Measurements from ENCODE around the gene SLC15A4. TPM values are rescaled to one million over a fixed set of nuclear protein-coding genes. Genes with fewer than 3 reads are reported as not detected.

The SLC15A4 gene
- total and polyA plus RNA-seq, 2 donors (not counting 1 experiment from before 2014, with no cell fraction given): 35.8 to 36.3 TPM

- DNase-seq (ENCODE audit: low read depth in 2 of 2): no peak
- Histone ChIP-seq H3K4me2 (ENCODE audit: extremely low read depth, insufficient read depth, low read length) (no peak overlapping the region), H2AFZ (ENCODE audit: low read length) (no peak overlapping the region), H3K36me3 (ENCODE audit: control insufficient read depth, insufficient read depth, low read length) (peaks cover 5% of the 10 kb centered on the region), H3K9me3 (ENCODE audit: control insufficient read depth, insufficient read depth, low read depth, low read length) (no peaks in the 10 kb centered on the region), H3K4me1 (ENCODE audit: control insufficient read depth, extremely low read depth, insufficient read depth, low read length) (peaks cover 11% of the 10 kb centered on the region), H3K4me3 (replicated peaks in 1 of 4; ENCODE audit: control extremely low read depth in 1 of 4, insufficient read depth in 1 of 4, low read depth in 3 of 4, low read length in 4 of 4) (no peak overlapping the region), H4K20me1 (ENCODE audit: control insufficient read depth, extremely low read depth, insufficient read depth, low read length) (no peaks in the 10 kb centered on the region), H3K79me2 (ENCODE audit: control insufficient read depth, insufficient read depth, low read length) (peaks cover 75% of the 10 kb centered on the region), H3K27ac (ENCODE audit: insufficient read depth, low read length) (no peak overlapping the region), H3K27me3 (ENCODE audit: control insufficient read depth, insufficient read depth, low read length) (no peaks in the 10 kb centered on the region), H3K9ac (ENCODE audit: insufficient read depth, low read length) (no peak overlapping the region)
- TF ChIP-seq CTCF (conservative IDR thresholded peaks at IDR 0.05 in 1 of 2, IDR thresholded peaks at IDR 0.05 in 1 of 2; ENCODE audit: low read depth in 1 of 2, low read length in 2 of 2) (no peak), EZH2 (IDR thresholded peaks at IDR 0.05; ENCODE audit: low read length, missing control alignments) (no peak)
Measured at GRCh38 chr12:128814411-128815261, 9.1 kb downstream of the SLC15A4 start.

- Histone ChIP-seq H3K9me3 (ENCODE audit: control insufficient read depth, insufficient read depth, low read depth, low read length) (no peaks in the 10 kb centered on the region), H3K9ac (ENCODE audit: insufficient read depth, low read length) (no peak overlapping the region), H3K4me3 (replicated peaks in 1 of 4; ENCODE audit: control extremely low read depth in 1 of 4, insufficient read depth in 1 of 4, low read depth in 3 of 4, low read length in 4 of 4) (no peak overlapping the region), H3K4me2 (ENCODE audit: extremely low read depth, insufficient read depth, low read length) (no peak overlapping the region), H3K27ac (ENCODE audit: insufficient read depth, low read length) (no peak overlapping the region), H4K20me1 (ENCODE audit: control insufficient read depth, extremely low read depth, insufficient read depth, low read length) (no peaks in the 10 kb centered on the region), H3K79me2 (ENCODE audit: control insufficient read depth, insufficient read depth, low read length) (peaks cover 70% of the 10 kb centered on the region), H3K4me1 (ENCODE audit: control insufficient read depth, extremely low read depth, insufficient read depth, low read length) (peaks cover 11% of the 10 kb centered on the region), H3K27me3 (ENCODE audit: control insufficient read depth, insufficient read depth, low read length) (no peaks in the 10 kb centered on the region), H2AFZ (ENCODE audit: low read length) (no peak overlapping the region), H3K36me3 (ENCODE audit: control insufficient read depth, insufficient read depth, low read length) (peaks cover 5% of the 10 kb centered on the region)
- no peak for TF ChIP-seq EZH2 (IDR thresholded peaks at IDR 0.05; ENCODE audit: low read length, missing control alignments)
- no peak for TF ChIP-seq CTCF (conservative IDR thresholded peaks at IDR 0.05 in 1 of 2, IDR thresholded peaks at IDR 0.05 in 1 of 2; ENCODE audit: low read depth in 1 of 2, low read length in 2 of 2)
- peak in 1 of 2 donors; percentile 23 for DNase-seq (ENCODE audit: low read depth in 2 of 2)
Measured at GRCh38 chr12:128813883-128814282, 9.9 kb downstream of the SLC15A4 start.

- no peaks in the 10 kb centered on the region for H4K20me1 ChIP-seq (ENCODE audit: control insufficient read depth, extremely low read depth, insufficient read depth, low read length)
Measured at GRCh38 chr12:128813392-128813791, 10.4 kb downstream of the SLC15A4 start.

More at GRCh38 chr12:128813392-128813791, 10.4 kb downstream of the SLC15A4 start:
- H3K27ac ChIP-seq (ENCODE audit: insufficient read depth, low read length): no peak overlapping the region
- H3K4me2 ChIP-seq (ENCODE audit: extremely low read depth, insufficient read depth, low read length): no peak overlapping the region
- H3K9ac ChIP-seq (ENCODE audit: insufficient read depth, low read length): no peak overlapping the region
- H3K9me3 ChIP-seq (ENCODE audit: control insufficient read depth, insufficient read depth, low read depth, low read length): no peaks in the 10 kb centered on the region
- peaks cover 9% of the 10 kb centered on the region for H3K36me3 ChIP-seq (ENCODE audit: control insufficient read depth, insufficient read depth, low read length)
- no peak overlapping the region for H2AFZ ChIP-seq (ENCODE audit: low read length)
- H3K27me3 ChIP-seq (ENCODE audit: control insufficient read depth, insufficient read depth, low read length): no peaks in the 10 kb centered on the region
- TF ChIP-seq EZH2 (IDR thresholded peaks at IDR 0.05; ENCODE audit: low read length, missing control alignments) (no peak), CTCF (conservative IDR thresholded peaks at IDR 0.05 in 1 of 2, IDR thresholded peaks at IDR 0.05 in 1 of 2; ENCODE audit: low read depth in 1 of 2, low read length in 2 of 2) (no peak)
- peak in 1 of 2 donors; percentile 51 for DNase-seq (ENCODE audit: low read depth in 2 of 2)
- H3K4me3 ChIP-seq (replicated peaks in 1 of 4; ENCODE audit: control extremely low read depth in 1 of 4, insufficient read depth in 1 of 4, low read depth in 3 of 4, low read length in 4 of 4): no peak overlapping the region
- peaks cover 10% of the 10 kb centered on the region for H3K4me1 ChIP-seq (ENCODE audit: control insufficient read depth, extremely low read depth, insufficient read depth, low read length)
- H3K79me2 ChIP-seq (ENCODE audit: control insufficient read depth, insufficient read depth, low read length): peaks cover 69% of the 10 kb centered on the region

Data from fibroblast of lung (primary cell).